Dendritic cell treated with granulocyte-macrophage colony-stimulating factor and Interleukin-4, amounts not matched to agents 40 ng/mL and 50 ng/mL, for 4 days (primary cell): ENCODE results near the gene CLECL1.
"Not testable (repeated sequence)": the region's sequence is repeated elsewhere in the genome, so short reads cannot be mapped to it uniquely, and the experiment has no call there.

Experiments used
- H3K27ac Mint-ChIP-seq: one replicate; pipeline ENCODE4 v1.8.0; 2022; ENCODE audit warnings: mild to moderate bottlenecking, mixed read lengths
- H3K27me3 Mint-ChIP-seq: one replicate; pipeline ENCODE4 v1.8.0; 2022; ENCODE audit warnings: mild to moderate bottlenecking, mixed read lengths
- H3K36me3 Mint-ChIP-seq: one replicate; pipeline ENCODE4 v1.8.0; 2022; ENCODE audit warnings: low read depth, mixed read lengths
- H3K4me1 Mint-ChIP-seq: one replicate; pipeline ENCODE4 v1.8.0; 2022; ENCODE audit warnings: low read depth, mixed read lengths
- H3K4me3 Mint-ChIP-seq: one replicate; pipeline ENCODE4 v1.8.0; 2022; ENCODE audit warnings: mild to moderate bottlenecking, moderate library complexity, mixed read lengths
- H3K9me3 Mint-ChIP-seq: one replicate; pipeline ENCODE4 v1.8.0; 2022; ENCODE audit warnings: mixed read lengths
- intact Hi-C: fragments of 100-400 bp; cut with micrococcal nuclease; formaldehyde crosslinking; loops from one replicate; pipeline ENCODE4 v1.15.0; 2022

CLECL1 gene

DNA sequence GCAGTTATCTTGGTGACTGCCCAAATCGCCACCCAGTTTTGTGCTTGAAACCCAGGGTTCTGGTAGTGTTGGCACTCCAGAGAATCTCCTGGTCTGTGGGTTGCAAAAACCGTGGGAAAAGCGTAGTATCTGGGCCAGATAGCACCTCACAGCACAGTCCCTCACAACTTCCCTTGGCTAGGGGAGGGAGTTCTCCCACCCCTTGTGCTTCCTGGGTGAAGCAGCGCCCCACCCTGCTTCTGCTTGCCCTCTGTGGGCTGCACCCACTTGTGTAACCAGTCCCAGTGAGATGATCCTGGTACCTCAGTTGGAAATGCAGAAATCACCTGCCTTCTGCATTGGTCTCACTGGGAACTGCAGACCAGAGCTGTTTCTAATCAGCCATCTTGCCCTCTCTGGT is 47.0 kb downstream of the CLECL1 start:
- Mint-ChIP-seq H3K4me3 (no peak overlapping the region), H3K27ac (peak overlapping the region; percentile 6), H3K27me3 (no peaks in the 10 kb centered on the region), H3K9me3 (peaks cover 23% of the 10 kb centered on the region), H3K4me1 (peaks cover 18% of the 10 kb centered on the region), H3K36me3 (peaks cover 80% of the 10 kb centered on the region)
- intact Hi-C loops: no loop called here

DNA sequence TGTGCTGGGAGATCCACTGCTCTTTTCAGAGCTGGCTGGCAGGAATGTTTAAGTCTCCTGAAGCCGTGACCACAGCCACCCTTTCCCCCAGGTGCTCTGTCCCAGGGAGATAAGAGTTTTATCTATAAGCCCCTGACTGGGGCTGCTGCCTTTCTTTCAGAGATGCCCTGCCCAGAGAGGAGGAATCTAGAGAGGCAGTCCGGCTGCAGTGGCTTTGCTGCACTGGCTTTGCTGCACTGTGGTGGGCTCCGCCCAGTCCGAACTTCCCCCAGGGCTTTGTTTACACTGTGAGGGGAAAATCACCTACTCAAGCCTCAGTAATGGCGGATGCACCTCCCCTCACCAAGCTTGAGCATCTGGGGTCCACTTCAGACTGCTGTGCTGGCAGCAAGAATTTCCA is 47.5 kb downstream of the CLECL1 start:
- Mint-ChIP-seq H3K9me3 (peaks cover 27% of the 10 kb centered on the region), H3K4me1 (peaks cover 18% of the 10 kb centered on the region), H3K36me3 (peaks cover 82% of the 10 kb centered on the region)
- H3K4me3 Mint-ChIP-seq, H3K27me3 Mint-ChIP-seq, intact Hi-C loops, H3K27ac Mint-ChIP-seq: not testable (repeated sequence)

DNA sequence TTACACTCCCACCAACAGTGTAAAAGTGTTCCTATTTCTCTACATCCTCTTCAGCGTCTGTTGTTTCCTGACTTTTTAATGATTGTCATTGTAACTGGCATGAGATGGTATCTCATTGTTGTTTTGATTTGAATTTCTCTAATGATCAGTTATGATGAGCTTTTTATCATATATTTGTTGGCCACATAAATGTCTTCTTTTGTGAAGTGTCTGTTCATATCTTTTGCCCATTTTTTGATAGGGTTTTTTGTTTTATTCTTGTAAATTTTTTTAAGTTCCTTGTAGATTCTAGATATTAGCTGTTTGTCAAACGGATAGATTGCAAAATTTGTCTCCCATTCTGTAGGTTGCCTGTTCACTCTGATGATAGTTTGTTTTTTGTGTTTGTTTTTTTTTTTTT is 49.9 kb downstream of the CLECL1 start:
- intact Hi-C loops, H3K4me3 Mint-ChIP-seq, H3K27ac Mint-ChIP-seq, H3K27me3 Mint-ChIP-seq: not testable (repeated sequence)
- Mint-ChIP-seq H3K9me3 (peaks cover 28% of the 10 kb centered on the region), H3K4me1 (peaks cover 18% of the 10 kb centered on the region), H3K36me3 (peaks cover 80% of the 10 kb centered on the region)

DNA sequence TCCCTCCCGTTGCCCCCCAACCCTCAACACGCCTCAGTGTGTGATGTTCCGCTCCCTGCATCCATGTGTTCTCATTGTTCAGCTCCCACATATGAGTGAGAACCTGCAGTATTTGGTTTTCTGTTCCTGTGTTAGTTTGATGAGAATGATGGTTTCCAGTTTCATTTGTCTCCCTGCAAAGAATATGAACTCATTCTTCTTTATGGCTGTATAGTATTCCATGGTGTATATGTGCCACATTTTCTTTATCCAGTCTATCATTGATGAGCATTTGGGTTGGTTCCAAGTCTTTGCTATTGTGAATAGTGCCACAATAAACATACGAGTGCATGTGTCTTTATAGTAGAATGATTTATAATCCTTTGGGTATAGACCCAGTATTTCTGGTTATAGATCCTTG is 50.4 kb downstream of the CLECL1 start:
- H3K4me3 Mint-ChIP-seq, intact Hi-C loops, H3K27me3 Mint-ChIP-seq, H3K27ac Mint-ChIP-seq: not testable (repeated sequence)
- Mint-ChIP-seq H3K36me3 (peaks cover 83% of the 10 kb centered on the region), H3K4me1 (peaks cover 18% of the 10 kb centered on the region), H3K9me3 (peaks cover 28% of the 10 kb centered on the region)

DNA sequence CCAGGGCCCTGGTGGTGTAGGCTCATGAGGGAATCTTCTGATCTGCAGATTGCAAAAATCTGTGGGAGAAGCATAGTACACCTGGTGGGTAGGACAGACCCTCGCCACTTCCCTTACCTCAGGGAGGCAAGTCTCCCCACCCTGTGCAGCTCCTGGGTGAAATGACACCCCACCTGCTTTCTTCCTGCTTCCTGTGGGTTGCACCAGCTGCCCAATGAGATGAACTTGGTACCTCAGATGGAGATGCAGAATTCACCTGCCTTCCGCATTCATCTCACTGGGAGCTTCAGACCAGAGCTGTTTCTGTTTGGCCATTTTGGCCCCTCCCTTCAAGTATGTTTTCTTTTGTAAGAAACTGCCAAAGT is 58.7 kb downstream of the CLECL1 start:
- Mint-ChIP-seq H3K4me3 (no peak overlapping the region), H3K4me1 (peaks cover 20% of the 10 kb centered on the region), H3K9me3 (no peaks in the 10 kb centered on the region), H3K27ac (no peak overlapping the region), H3K27me3 (no peaks in the 10 kb centered on the region), H3K36me3 (peaks cover 87% of the 10 kb centered on the region)
- intact Hi-C loops: no loop called here

DNA sequence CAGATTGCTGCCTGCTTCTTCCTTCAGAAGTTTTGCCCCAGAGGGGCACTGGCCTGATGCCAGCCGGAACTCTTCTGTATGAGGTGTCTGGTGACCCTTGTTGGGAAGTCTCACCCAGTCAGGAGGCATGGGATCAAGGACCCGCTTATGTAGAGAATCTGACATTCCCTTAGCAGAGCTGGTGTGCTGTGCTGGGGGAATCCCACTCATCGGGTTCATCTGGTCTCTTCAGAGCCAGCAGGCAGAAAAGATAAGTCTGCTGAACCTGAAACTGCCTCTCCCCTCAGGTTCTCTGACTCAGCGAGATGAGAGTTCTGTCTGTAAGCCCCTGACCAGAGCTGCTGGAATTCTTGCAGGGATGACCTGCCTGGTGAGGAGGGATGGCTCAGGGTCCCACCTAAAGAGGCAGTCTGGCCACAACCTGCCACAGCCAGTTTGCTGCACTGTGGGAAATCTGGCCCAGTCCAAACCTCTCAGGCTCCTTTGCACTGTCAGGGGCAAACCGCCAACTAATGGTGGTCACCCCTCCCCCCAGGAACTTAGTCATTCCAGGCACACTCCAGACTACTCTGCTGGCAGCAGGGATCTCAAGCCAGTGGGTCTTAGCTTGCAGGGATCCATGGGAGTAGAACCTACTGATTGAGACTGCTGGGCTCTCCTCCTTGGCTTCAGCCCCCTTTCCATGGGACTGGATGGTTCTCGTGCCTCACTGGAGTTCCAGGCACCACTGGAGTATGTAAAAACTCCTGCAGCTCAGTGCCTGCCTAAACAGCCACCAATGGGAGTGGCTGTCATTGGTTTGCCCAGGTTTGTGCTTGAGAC is 59.3 kb downstream of the CLECL1 start:
- no peak overlapping the region for H3K4me3 Mint-ChIP-seq
- peaks cover 20% of the 10 kb centered on the region for H3K4me1 Mint-ChIP-seq
- no peaks in the 10 kb centered on the region for H3K27me3 Mint-ChIP-seq
- intact Hi-C loops: no loop called here
- peaks cover 85% of the 10 kb centered on the region for H3K36me3 Mint-ChIP-seq
- H3K9me3 Mint-ChIP-seq: no peaks in the 10 kb centered on the region
- H3K27ac Mint-ChIP-seq: peak overlapping the region; percentile 34
